ENCODE measurements around the gene DNAH6. TPM values are rescaled to one million over a fixed set of nuclear protein-coding genes. Genes with fewer than 3 reads are reported as not detected.
A peak's percentile ranks its signal among the peaks of the same experiment; 100 is the strongest.

The DNAH6 gene
- total and polyA plus RNA-seq, 8 donors: 1.3 to 6.2 (median 3.6) TPM

GRCh38 chr2:84619794-84620371 is 103.6 kb downstream of the DNAH6 start:
- no peak overlapping the region for H3K27ac ChIP-seq
- no peaks in the 10 kb centered on the region for H3K4me1 ChIP-seq
- intact Hi-C loops (cut with DNase I): no loop called here
- TF ChIP-seq CTCF (IDR thresholded peaks at IDR 0.05): no peak
- ATAC-seq: no peak
- no peaks in the 10 kb centered on the region for H3K27me3 ChIP-seq
- H3K9me3 ChIP-seq: no peaks in the 10 kb centered on the region
- DNase-seq: no peak
- no peak overlapping the region for H3K4me3 ChIP-seq
- H3K36me3 ChIP-seq: no peaks in the 10 kb centered on the region

- H3K27ac ChIP-seq: no peak overlapping the region
- intact Hi-C loops (cut with DNase I): no loop called here
- no peaks in the 10 kb centered on the region for H3K36me3 ChIP-seq
- no peak overlapping the region for H3K4me3 ChIP-seq
- no peak for TF ChIP-seq CTCF (IDR thresholded peaks at IDR 0.05)
- H3K9me3 ChIP-seq: no peaks in the 10 kb centered on the region
- H3K4me1 ChIP-seq: no peaks in the 10 kb centered on the region
- H3K27me3 ChIP-seq: no peaks in the 10 kb centered on the region
- no peak for ATAC-seq
- DNase-seq: no peak
Measured at GRCh38 chr2:84628486-84628885, 112.2 kb downstream of the DNAH6 start.

- ATAC-seq (no peak), DNase-seq (no peak)
- no peak overlapping the region for H3K4me3 ChIP-seq
- H3K36me3 ChIP-seq: no peaks in the 10 kb centered on the region
- H3K27ac ChIP-seq: no peak overlapping the region
- no peaks in the 10 kb centered on the region for H3K27me3 ChIP-seq
- H3K9me3 ChIP-seq: no peaks in the 10 kb centered on the region
- H3K4me1 ChIP-seq: no peaks in the 10 kb centered on the region
- no peak for TF ChIP-seq CTCF (IDR thresholded peaks at IDR 0.05)
- intact Hi-C loops (cut with DNase I): no loop called here
Measured at GRCh38 chr2:84629550-84629949, 113.3 kb downstream of the DNAH6 start.

GRCh38 chr2:84631047-84631446 is 114.7 kb downstream of the DNAH6 start:
- DNase-seq: peak in 2 of 4 donors; percentile 43 to 46
- H3K27ac ChIP-seq: no peak overlapping the region
- no peak overlapping the region for H3K4me3 ChIP-seq
- H3K36me3 ChIP-seq: no peaks in the 10 kb centered on the region
- H3K4me1 ChIP-seq: no peaks in the 10 kb centered on the region
- peak; percentile 94 for ATAC-seq
- TF ChIP-seq CTCF (IDR thresholded peaks at IDR 0.05): peak; percentile 37 to 40
- intact Hi-C loops (cut with DNase I): no loop called here
- H3K27me3 ChIP-seq: no peaks in the 10 kb centered on the region
- H3K9me3 ChIP-seq: no peaks in the 10 kb centered on the region

DNA sequence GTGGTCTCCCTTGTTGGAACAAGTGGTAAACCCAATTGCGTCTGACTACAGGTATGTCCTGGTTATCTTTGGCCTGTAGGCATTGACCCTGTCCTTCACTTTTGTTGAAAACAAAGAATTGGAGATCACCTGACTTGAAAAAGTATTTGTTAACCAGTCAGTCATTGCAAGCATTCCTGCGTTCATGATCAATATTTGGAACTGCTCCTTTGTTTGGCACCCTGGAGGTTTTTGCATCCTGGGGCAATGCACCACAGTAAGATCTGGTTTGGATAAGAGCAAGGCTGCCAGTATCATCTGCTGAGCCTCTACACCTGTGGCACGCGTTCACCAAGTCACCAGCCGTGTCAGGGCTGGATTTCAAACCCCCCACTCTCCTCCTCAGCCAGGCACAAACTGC is 115.7 kb downstream of the DNAH6 start:
- H3K27me3 ChIP-seq: no peaks in the 10 kb centered on the region
- no peak overlapping the region for H3K4me3 ChIP-seq
- H3K27ac ChIP-seq: no peak overlapping the region
- intact Hi-C loops (cut with DNase I): no loop called here
- no peaks in the 10 kb centered on the region for H3K36me3 ChIP-seq
- no peak for TF ChIP-seq CTCF (IDR thresholded peaks at IDR 0.05)
- no peaks in the 10 kb centered on the region for H3K9me3 ChIP-seq
- DNase-seq (no peak), ATAC-seq (no peak)
- no peaks in the 10 kb centered on the region for H3K4me1 ChIP-seq

All from left lung (tissue), 10 donors.